ENCODE data around the gene TNK1. TPM values are rescaled to one million over a fixed set of nuclear protein-coding genes. Genes with fewer than 3 reads are reported as not detected.

Gene TNK1
- polyA plus RNA-seq, 1 of the 3 experiments (the other 2 are of a cell fraction) = 0.64 TPM

DNA sequence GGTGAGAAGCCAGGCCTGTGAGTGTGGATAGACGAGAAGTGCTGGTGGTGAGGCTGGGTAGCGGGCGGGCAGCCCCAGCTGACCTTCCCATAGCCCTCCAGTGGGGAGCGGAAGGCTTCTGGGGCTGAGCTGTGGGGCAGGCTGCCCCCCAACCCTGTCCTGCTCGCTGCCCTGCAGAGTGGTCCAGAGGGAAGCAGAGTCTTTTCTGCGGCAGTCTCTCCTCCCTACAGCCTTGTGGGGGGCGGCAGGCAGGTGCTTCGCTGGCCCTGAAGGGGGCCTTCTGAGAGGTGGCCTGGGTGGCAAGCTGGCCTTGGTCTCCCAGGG is 30.5 kb downstream of the TNK1 start:
- ChIA-PET CTCF (interaction anchor here (2.8 kb wide), 1 partner anchor 25 kb away, joined by 8 read pairs; no protein-coding TSS in a partner anchor), POLR2A (no interaction called here)
- TF ChIP-seq FOSL2 (IDR thresholded peaks at IDR 0.05; ENCODE audit: borderline replicate concordance, low read depth) (no peak), FOXM1 (IDR thresholded peaks at IDR 0.05; ENCODE audit: low read depth) (no peak), POLR2AphosphoS5 (IDR thresholded peaks at IDR 0.05; ENCODE audit: low read depth, low read length) (no peak), TCF12 (IDR thresholded peaks at IDR 0.05) (no peak), GABPA (IDR thresholded peaks at IDR 0.05; ENCODE audit: low read depth) (no peak), SIN3A (IDR thresholded peaks at IDR 0.05; ENCODE audit: borderline replicate concordance, low read depth, low read length) (no peak), MEF2A (IDR thresholded peaks at IDR 0.05; ENCODE audit: borderline replicate concordance, low read depth) (no peak)
- TF ChIP-seq, protein P1, sequence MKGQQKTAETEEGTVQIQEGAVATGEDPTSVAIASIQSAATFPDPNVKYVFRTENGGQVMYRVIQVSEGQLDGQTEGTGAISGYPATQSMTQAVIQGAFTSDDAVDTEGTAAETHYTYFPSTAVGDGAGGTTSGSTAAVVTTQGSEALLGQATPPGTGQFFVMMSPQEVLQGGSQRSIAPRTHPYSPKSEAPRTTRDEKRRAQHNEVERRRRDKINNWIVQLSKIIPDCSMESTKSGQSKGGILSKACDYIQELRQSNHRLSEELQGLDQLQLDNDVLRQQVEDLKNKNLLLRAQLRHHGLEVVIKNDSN (IDR thresholded peaks at IDR 0.05; ENCODE audit: borderline replicate concordance, low read depth) = no peak
- Histone ChIP-seq H3K79me2 (ENCODE audit: insufficient read depth) (peaks cover 11% of the 10 kb centered on the region), H3K9me3 (no peaks in the 10 kb centered on the region), H3K36me3 (replicated peaks in 1 of 2; ENCODE audit: control insufficient read depth in 1 of 2, insufficient read depth in 2 of 2, low read length in 1 of 2) (peaks cover 8 to 57% of the 10 kb centered on the region in 2 experiments), H3K4me2 (no peak overlapping the region), H3K4me3 (ENCODE audit: low read depth in 2 of 2, low read length in 1 of 2) (no peak overlapping the region), H2AFZ (ENCODE audit: low read depth) (no peak overlapping the region), H3K9me2 (no peaks in the 10 kb centered on the region), H3F3A (replicated peaks; ENCODE audit: insufficient read depth) (no peaks in the 10 kb centered on the region), H3K9ac (no peak overlapping the region), H3K4me1 (ENCODE audit: control insufficient read depth in 1 of 2, insufficient read depth in 2 of 2, low read depth in 1 of 2, low read length in 1 of 2) (peaks cover 0 to 11% of the 10 kb centered on the region in 2 experiments; a peak in 1 of 4 replicates), H3K27ac (ENCODE audit: low read depth in 2 of 2, low read length in 1 of 2) (no peak overlapping the region), H3K27me3 (ENCODE audit: insufficient read depth) (no peaks in the 10 kb centered on the region), H4K20me1 (ENCODE audit: insufficient read depth) (peaks cover 7% of the 10 kb centered on the region; the same call in 1 of the 2 replicates)
- DNase-seq = no peak
- 92% methylated on average over 2 of the region's 8 CpGs for WGBS (ENCODE audit: low lambda C conversion rate)

DNA sequence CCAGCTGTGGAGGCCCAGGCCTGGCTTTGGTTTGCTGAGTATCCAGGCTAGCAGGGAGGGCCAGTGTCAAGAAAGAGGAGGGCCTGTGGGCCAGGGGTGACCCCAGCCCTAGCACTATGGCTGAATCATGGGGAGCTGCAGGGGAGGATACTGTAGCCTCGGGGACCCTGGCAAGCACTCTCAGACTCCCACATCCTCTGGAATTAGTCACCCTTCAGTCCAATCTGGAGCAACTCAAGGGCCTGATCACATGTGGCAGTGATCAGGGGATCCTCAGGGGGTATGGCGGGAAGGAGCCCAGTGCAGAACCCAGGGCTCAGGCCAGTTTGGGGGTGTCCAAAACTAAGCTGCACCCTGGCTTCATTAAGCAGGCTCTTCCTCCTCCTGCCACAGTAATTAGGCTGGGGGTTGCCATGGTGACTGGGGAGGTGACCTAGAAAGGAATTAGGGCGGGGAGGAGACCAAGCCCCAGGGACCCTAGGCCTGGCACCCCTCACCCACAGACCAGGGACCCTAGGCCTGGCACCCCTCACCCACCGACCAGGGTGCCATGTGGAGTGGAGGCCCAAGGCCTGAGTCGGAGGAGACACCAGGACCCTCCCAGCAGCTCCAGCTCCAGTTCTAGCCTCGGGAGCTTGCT is 32.6 kb downstream of the TNK1 start:
- no peaks in the 10 kb centered on the region for H3K9me3 ChIP-seq
- H3K4me2 ChIP-seq = no peak overlapping the region
- WGBS (ENCODE audit: low lambda C conversion rate) = 100% methylated on average over 2 of the region's 6 CpGs
- H2AFZ ChIP-seq (ENCODE audit: low read depth) = no peak overlapping the region
- ChIA-PET CTCF (interaction anchor here (1.1 to 2.8 kb wide), 2 partner anchors 23 to 117 kb away, joined by 3 to 8 read pairs; no protein-coding TSS in a partner anchor), POLR2A (no interaction called here)
- no peak overlapping the region for H3K27ac ChIP-seq (ENCODE audit: low read depth in 2 of 2, low read length in 1 of 2)
- no peaks in the 10 kb centered on the region for H3K4me1 ChIP-seq (ENCODE audit: control insufficient read depth in 1 of 2, insufficient read depth in 2 of 2, low read depth in 1 of 2, low read length in 1 of 2)
- DNase-seq = no peak
- H3K9ac ChIP-seq = no peak overlapping the region
- H3K36me3 ChIP-seq (replicated peaks in 1 of 2; ENCODE audit: control insufficient read depth in 1 of 2, insufficient read depth in 2 of 2, low read length in 1 of 2) = peaks cover 8 to 66% of the 10 kb centered on the region in 2 experiments
- H3F3A ChIP-seq (replicated peaks; ENCODE audit: insufficient read depth) = no peaks in the 10 kb centered on the region
- no peaks in the 10 kb centered on the region for H3K9me2 ChIP-seq
- H3K79me2 ChIP-seq (ENCODE audit: insufficient read depth) = no peaks in the 10 kb centered on the region
- H3K27me3 ChIP-seq (ENCODE audit: insufficient read depth) = no peaks in the 10 kb centered on the region
- H4K20me1 ChIP-seq (ENCODE audit: insufficient read depth) = no peaks in the 10 kb centered on the region
- no peak overlapping the region for H3K4me3 ChIP-seq (ENCODE audit: low read depth in 2 of 2, low read length in 1 of 2)
- TF ChIP-seq, protein P2, sequence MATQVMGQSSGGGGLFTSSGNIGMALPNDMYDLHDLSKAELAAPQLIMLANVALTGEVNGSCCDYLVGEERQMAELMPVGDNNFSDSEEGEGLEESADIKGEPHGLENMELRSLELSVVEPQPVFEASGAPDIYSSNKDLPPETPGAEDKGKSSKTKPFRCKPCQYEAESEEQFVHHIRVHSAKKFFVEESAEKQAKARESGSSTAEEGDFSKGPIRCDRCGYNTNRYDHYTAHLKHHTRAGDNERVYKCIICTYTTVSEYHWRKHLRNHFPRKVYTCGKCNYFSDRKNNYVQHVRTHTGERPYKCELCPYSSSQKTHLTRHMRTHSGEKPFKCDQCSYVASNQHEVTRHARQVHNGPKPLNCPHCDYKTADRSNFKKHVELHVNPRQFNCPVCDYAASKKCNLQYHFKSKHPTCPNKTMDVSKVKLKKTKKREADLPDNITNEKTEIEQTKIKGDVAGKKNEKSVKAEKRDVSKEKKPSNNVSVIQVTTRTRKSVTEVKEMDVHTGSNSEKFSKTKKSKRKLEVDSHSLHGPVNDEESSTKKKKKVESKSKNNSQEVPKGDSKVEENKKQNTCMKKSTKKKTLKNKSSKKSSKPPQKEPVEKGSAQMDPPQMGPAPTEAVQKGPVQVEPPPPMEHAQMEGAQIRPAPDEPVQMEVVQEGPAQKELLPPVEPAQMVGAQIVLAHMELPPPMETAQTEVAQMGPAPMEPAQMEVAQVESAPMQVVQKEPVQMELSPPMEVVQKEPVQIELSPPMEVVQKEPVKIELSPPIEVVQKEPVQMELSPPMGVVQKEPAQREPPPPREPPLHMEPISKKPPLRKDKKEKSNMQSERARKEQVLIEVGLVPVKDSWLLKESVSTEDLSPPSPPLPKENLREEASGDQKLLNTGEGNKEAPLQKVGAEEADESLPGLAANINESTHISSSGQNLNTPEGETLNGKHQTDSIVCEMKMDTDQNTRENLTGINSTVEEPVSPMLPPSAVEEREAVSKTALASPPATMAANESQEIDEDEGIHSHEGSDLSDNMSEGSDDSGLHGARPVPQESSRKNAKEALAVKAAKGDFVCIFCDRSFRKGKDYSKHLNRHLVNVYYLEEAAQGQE (IDR thresholded peaks at IDR 0.05; ENCODE audit: low read depth, low read length) = no peak
- TF ChIP-seq FOXJ3 (CRISPR knock-in tag; IDR thresholded peaks at IDR 0.05) (no peak), NRF1 (IDR thresholded peaks at IDR 0.05; ENCODE audit: low read depth, low read length) (no peak), RFX5 (IDR thresholded peaks at IDR 0.05; ENCODE audit: low read length) (no peak), ELF1 (IDR thresholded peaks at IDR 0.05) (no peak), NFIC (IDR thresholded peaks at IDR 0.05; ENCODE audit: borderline replicate concordance) (no peak), EZH2phosphoT487 (IDR thresholded peaks at IDR 0.05; ENCODE audit: borderline replicate concordance, low read depth) (no peak), FOSL2 (IDR thresholded peaks at IDR 0.05; ENCODE audit: borderline replicate concordance, low read depth) (no peak), TAF1 (IDR thresholded peaks at IDR 0.05; ENCODE audit: borderline replicate concordance, low read depth, low read length) (no peak), RCOR1 (IDR thresholded peaks at IDR 0.05; ENCODE audit: low read length) (no peak), RXRA (IDR thresholded peaks at IDR 0.05; ENCODE audit: borderline replicate concordance, low read depth) (no peak), MEF2A (IDR thresholded peaks at IDR 0.05; ENCODE audit: borderline replicate concordance, low read depth) (no peak)
- TF ChIP-seq, protein P3, sequence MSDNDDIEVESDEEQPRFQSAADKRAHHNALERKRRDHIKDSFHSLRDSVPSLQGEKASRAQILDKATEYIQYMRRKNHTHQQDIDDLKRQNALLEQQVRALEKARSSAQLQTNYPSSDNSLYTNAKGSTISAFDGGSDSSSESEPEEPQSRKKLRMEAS (IDR thresholded peaks at IDR 0.05; ENCODE audit: low read depth) = no peak
- TF ChIP-seq, protein P4, sequence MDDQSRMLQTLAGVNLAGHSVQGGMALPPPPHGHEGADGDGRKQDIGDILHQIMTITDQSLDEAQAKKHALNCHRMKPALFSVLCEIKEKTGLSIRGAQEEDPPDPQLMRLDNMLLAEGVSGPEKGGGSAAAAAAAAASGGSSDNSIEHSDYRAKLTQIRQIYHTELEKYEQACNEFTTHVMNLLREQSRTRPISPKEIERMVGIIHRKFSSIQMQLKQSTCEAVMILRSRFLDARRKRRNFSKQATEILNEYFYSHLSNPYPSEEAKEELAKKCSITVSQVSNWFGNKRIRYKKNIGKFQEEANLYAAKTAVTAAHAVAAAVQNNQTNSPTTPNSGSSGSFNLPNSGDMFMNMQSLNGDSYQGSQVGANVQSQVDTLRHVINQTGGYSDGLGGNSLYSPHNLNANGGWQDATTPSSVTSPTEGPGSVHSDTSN (IDR thresholded peaks at IDR 0.05) = no peak
- TF ChIP-seq, protein P5, sequence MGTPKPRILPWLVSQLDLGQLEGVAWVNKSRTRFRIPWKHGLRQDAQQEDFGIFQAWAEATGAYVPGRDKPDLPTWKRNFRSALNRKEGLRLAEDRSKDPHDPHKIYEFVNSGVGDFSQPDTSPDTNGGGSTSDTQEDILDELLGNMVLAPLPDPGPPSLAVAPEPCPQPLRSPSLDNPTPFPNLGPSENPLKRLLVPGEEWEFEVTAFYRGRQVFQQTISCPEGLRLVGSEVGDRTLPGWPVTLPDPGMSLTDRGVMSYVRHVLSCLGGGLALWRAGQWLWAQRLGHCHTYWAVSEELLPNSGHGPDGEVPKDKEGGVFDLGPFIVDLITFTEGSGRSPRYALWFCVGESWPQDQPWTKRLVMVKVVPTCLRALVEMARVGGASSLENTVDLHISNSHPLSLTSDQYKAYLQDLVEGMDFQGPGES (IDR thresholded peaks at IDR 0.05; ENCODE audit: low read depth, low read length) = no peak
